ENCODE data around the gene RAB21.
"Not testable (repeated sequence)": the region's sequence is repeated elsewhere in the genome, so short reads cannot be mapped to it uniquely, and the experiment has no call there.

RAB21 gene

GRCh38 chr12:71795901-71796300 lies 41.2 kb downstream of the RAB21 start:
- no peak for TF ChIP-seq POLR2A (IDR thresholded peaks at IDR 0.05; ENCODE audit: low read length)
- no peak for TF ChIP-seq GATA1 (IDR thresholded peaks at IDR 0.05; ENCODE audit: low read depth, low read length)
- no peak for DNase-seq

- DNase-seq, result no peak
- no peak for TF ChIP-seq POLR2A (IDR thresholded peaks at IDR 0.05; ENCODE audit: low read length)
- no peak for TF ChIP-seq GATA1 (IDR thresholded peaks at IDR 0.05; ENCODE audit: low read depth, low read length)
These were observed 42.9 kb downstream of the RAB21 start for GRCh38 chr12:71797531-71797930.

GRCh38 chr12:71799106-71799505 lies 44.4 kb downstream of the RAB21 start:
- no peak for DNase-seq

GRCh38 chr12:71800177-71800576 lies 45.5 kb downstream of the RAB21 start:
- TF ChIP-seq GATA1 (IDR thresholded peaks at IDR 0.05; ENCODE audit: low read depth, low read length), result no peak
- TF ChIP-seq POLR2A (IDR thresholded peaks at IDR 0.05; ENCODE audit: low read length), result no peak
- no peak for DNase-seq

More at GRCh38 chr12:71799106-71799505, 44.4 kb downstream of the RAB21 start:
- no peak for TF ChIP-seq GATA1 (IDR thresholded peaks at IDR 0.05; ENCODE audit: low read depth, low read length)

- TF ChIP-seq POLR2A (IDR thresholded peaks at IDR 0.05; ENCODE audit: low read length) (no peak), GATA1 (IDR thresholded peaks at IDR 0.05; ENCODE audit: low read depth, low read length) (no peak)
- peak in 1 of 2 experiments; percentile 9 for DNase-seq
These were observed 49.8 kb downstream of the RAB21 start for GRCh38 chr12:71804505-71804904.

- TF ChIP-seq GATA1 (IDR thresholded peaks at IDR 0.05; ENCODE audit: low read depth, low read length), result no peak
- no peak for TF ChIP-seq POLR2A (IDR thresholded peaks at IDR 0.05; ENCODE audit: low read length)
- no peak for DNase-seq
These were observed 56.3 kb downstream of the RAB21 start for GRCh38 chr12:71810921-71811320.

- DNase-seq, result not testable (repeated sequence)
These were observed 60.6 kb downstream of the RAB21 start for GRCh38 chr12:71815242-71815641.

GRCh38 chr12:71822088-71822487 lies 67.4 kb downstream of the RAB21 start:
- not testable (repeated sequence) for DNase-seq

- TF ChIP-seq GATA1 (IDR thresholded peaks at IDR 0.05; ENCODE audit: low read depth, low read length) (no peak), POLR2A (IDR thresholded peaks at IDR 0.05; ENCODE audit: low read length) (no peak)
- no peak for DNase-seq
These were observed 74.2 kb downstream of the RAB21 start for GRCh38 chr12:71828813-71829212.

GRCh38 chr12:71837356-71837755 lies 82.7 kb downstream of the RAB21 start:
- DNase-seq, result no peak
- TF ChIP-seq POLR2A (IDR thresholded peaks at IDR 0.05; ENCODE audit: low read length), result no peak
- TF ChIP-seq GATA1 (IDR thresholded peaks at IDR 0.05; ENCODE audit: low read depth, low read length), result no peak

GRCh38 chr12:71838231-71838630 lies 83.6 kb downstream of the RAB21 start:
- no peak for TF ChIP-seq POLR2A (IDR thresholded peaks at IDR 0.05; ENCODE audit: low read length)
- no peak for TF ChIP-seq GATA1 (IDR thresholded peaks at IDR 0.05; ENCODE audit: low read depth, low read length)
- DNase-seq, result no peak

- TF ChIP-seq GATA1 (IDR thresholded peaks at IDR 0.05; ENCODE audit: low read depth, low read length), result no peak
- no peak for TF ChIP-seq POLR2A (IDR thresholded peaks at IDR 0.05; ENCODE audit: low read length)
- DNase-seq, result no peak
These were observed 84.0 kb downstream of the RAB21 start for GRCh38 chr12:71838676-71839075.

- no peak for TF ChIP-seq POLR2A (IDR thresholded peaks at IDR 0.05; ENCODE audit: low read length)
- TF ChIP-seq GATA1 (IDR thresholded peaks at IDR 0.05; ENCODE audit: low read depth, low read length), result no peak
These were observed 85.7 kb downstream of the RAB21 start for GRCh38 chr12:71840231-71840847.

GRCh38 chr12:71846322-71846940 lies 91.8 kb downstream of the RAB21 start:
- DNase-seq, result peak; percentile 32 to 57
- TF ChIP-seq GATA1 (IDR thresholded peaks at IDR 0.05; ENCODE audit: low read depth, low read length) (no peak), POLR2A (IDR thresholded peaks at IDR 0.05; ENCODE audit: low read length) (no peak)

More at GRCh38 chr12:71840231-71840847, 85.7 kb downstream of the RAB21 start:
- DNase-seq, result peak; percentile 80 to 88

- no peak for TF ChIP-seq POLR2A (IDR thresholded peaks at IDR 0.05; ENCODE audit: low read length)
- no peak for TF ChIP-seq GATA1 (IDR thresholded peaks at IDR 0.05; ENCODE audit: low read depth, low read length)
- DNase-seq, result no peak
These were observed 93.5 kb downstream of the RAB21 start for GRCh38 chr12:71848212-71848611.

Data from erythroblast (primary cell).